ENCODE results near the gene REM1. TPM values are rescaled to one million over a fixed set of nuclear protein-coding genes. Genes with fewer than 3 reads are reported as not detected.
"Not testable (repeated sequence)": the region's sequence is repeated elsewhere in the genome, so short reads cannot be mapped to it uniquely, and the experiment has no call there.

The REM1 gene
- total RNA-seq, 1 donor from 2014 or later, result 31.0 TPM

DNA sequence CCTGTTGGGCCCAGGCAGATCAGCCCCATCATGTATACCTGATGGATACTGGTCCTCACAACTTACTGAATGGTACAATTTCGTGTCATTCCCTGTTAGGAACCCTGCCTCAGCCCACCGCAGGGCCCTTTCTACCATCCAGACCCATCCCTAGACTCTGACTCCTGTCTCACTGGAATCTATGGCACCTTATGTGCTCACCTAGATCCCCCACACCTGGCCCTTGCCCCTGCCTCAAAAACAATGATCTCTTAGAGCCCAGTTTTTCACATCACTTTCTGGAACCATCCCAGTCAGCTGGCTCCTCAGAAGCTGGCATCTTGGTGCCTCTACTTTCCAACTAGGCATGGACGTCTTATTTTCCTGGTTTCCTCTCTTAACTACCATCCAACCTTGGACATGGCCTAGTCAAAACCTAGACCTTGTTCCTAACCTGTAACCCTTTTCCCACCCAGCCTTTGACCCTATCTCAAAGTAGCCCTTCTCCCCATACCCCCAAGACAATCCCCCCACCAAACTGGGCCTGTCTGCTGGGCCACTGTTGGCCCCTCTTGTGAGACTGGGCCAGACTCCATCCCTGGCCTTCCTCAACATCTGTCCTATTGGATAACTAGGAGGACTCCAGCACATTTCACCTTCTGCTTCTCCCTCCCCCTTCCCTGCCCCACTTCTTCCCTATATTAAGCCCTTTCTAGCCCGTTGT, 40.1 kb downstream of the REM1 start:
- intact Hi-C loops (cut with DNase I), result loop anchor here (2.0 kb wide), 1 partner anchor 32 kb away; a partner anchor contains a TSS
- H3K27me3 ChIP-seq, result no peaks in the 10 kb centered on the region
- no peaks in the 10 kb centered on the region for H3K9me3 ChIP-seq
- DNase-seq (ENCODE audit: low spot score in 2 of 2), result no peak
- peak overlapping the region; percentile 85 to 96 for H3K4me3 ChIP-seq
- peaks cover 18 to 29% of the 10 kb centered on the region in 2 donors for H3K4me1 ChIP-seq
- H3K36me3 ChIP-seq, result peaks cover 3 to 4% of the 10 kb centered on the region in 2 donors
- peak overlapping the region; percentile 72 to 87 for H3K27ac ChIP-seq
- TF ChIP-seq, protein P1, sequence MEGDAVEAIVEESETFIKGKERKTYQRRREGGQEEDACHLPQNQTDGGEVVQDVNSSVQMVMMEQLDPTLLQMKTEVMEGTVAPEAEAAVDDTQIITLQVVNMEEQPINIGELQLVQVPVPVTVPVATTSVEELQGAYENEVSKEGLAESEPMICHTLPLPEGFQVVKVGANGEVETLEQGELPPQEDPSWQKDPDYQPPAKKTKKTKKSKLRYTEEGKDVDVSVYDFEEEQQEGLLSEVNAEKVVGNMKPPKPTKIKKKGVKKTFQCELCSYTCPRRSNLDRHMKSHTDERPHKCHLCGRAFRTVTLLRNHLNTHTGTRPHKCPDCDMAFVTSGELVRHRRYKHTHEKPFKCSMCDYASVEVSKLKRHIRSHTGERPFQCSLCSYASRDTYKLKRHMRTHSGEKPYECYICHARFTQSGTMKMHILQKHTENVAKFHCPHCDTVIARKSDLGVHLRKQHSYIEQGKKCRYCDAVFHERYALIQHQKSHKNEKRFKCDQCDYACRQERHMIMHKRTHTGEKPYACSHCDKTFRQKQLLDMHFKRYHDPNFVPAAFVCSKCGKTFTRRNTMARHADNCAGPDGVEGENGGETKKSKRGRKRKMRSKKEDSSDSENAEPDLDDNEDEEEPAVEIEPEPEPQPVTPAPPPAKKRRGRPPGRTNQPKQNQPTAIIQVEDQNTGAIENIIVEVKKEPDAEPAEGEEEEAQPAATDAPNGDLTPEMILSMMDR (IDR thresholded peaks at IDR 0.05), result no peak

DNA sequence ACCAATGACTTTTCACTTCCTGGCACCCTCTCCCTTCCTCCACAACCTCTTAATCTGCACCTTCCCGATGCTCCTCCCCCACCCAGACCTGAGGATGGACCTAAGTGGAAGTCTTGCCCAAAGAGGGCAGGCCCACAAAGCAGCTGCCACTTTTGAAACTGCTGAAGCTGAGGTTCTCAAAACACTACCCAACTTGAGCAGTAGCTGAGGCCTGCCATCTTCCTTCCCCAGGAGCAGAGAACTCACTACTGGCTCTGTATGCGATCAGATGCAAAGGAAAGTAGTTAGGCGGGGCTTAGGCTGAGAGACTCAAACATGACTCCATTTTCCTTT, 40.7 kb downstream of the REM1 start:
- H3K27me3 ChIP-seq, result no peaks in the 10 kb centered on the region
- peak overlapping the region; percentile 85 to 96 for H3K4me3 ChIP-seq
- intact Hi-C loops (cut with DNase I), result loop anchor here (2.0 kb wide), 1 partner anchor 31 kb away; a partner anchor contains a TSS
- H3K4me1 ChIP-seq, result peaks cover 18 to 29% of the 10 kb centered on the region in 2 donors
- peak overlapping the region; percentile 17 to 72 for H3K27ac ChIP-seq
- TF ChIP-seq, protein P1 (IDR thresholded peaks at IDR 0.05), result no peak
- DNase-seq (ENCODE audit: low spot score in 2 of 2), result no peak
- no peaks in the 10 kb centered on the region for H3K9me3 ChIP-seq
- peaks cover 3 to 4% of the 10 kb centered on the region in 2 donors for H3K36me3 ChIP-seq

DNA sequence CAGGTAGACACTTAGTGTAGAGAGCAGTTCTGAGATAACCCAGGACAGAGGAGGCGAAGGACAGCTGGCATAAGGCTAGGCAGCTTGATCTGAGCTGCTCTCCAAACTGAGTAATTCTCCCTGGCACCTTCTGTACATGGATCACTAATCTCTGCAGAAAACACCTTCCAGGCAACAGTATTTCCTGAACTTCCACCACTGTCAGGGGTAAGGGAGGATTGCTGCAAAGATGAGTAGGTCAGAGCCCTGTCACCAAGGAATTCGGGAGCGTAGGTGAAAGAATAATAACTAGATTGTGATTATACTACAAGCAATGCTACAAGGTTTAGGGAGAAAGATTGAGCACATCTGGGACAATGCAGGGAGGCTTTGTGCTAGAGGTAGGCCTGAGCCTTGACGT, 41.1 kb downstream of the REM1 start:
- Histone ChIP-seq H3K4me1 (peaks cover 18 to 29% of the 10 kb centered on the region in 2 donors), H3K4me3 (peak overlapping the region; percentile 85 to 96), H3K27ac (peak overlapping the region in 1 of 2 donors; percentile 17), H3K36me3 (peaks cover 4% of the 10 kb centered on the region in 2 donors), H3K9me3 (no peaks in the 10 kb centered on the region), H3K27me3 (no peaks in the 10 kb centered on the region)
- intact Hi-C loops (cut with DNase I), result no loop called here
- TF ChIP-seq, protein P1 (IDR thresholded peaks at IDR 0.05), result no peak
- DNase-seq (ENCODE audit: low spot score in 2 of 2), result no peak

DNA sequence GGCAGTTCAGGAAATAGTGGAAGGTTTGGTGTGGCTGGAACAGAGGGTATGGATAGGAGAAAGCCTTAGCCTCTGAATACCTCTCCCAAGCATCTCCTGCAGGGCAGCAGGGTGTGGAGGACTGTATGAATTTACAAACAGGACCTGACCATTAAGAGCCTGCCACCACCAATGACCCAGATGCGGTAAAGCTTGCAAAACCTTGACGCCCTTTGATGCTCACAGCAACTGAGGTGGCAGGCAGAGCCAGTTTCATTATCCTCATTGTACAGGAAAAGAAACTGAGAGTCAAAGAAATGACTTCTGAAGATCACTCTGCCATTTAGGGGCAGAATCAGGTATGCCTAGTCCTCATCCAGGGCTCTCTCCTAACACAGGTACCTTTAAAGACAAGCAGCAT, 41.6 kb downstream of the REM1 start:
- Histone ChIP-seq H3K4me1 (peaks cover 18 to 29% of the 10 kb centered on the region in 2 donors), H3K9me3 (no peaks in the 10 kb centered on the region), H3K4me3 (peak overlapping the region in 1 of 2 donors; percentile 85), H3K36me3 (peaks cover 4 to 5% of the 10 kb centered on the region in 2 donors), H3K27me3 (no peaks in the 10 kb centered on the region), H3K27ac (no peak overlapping the region)
- DNase-seq (ENCODE audit: low spot score in 2 of 2), result no peak
- TF ChIP-seq, protein P1 (IDR thresholded peaks at IDR 0.05), result no peak
- intact Hi-C loops (cut with DNase I), result no loop called here

DNA sequence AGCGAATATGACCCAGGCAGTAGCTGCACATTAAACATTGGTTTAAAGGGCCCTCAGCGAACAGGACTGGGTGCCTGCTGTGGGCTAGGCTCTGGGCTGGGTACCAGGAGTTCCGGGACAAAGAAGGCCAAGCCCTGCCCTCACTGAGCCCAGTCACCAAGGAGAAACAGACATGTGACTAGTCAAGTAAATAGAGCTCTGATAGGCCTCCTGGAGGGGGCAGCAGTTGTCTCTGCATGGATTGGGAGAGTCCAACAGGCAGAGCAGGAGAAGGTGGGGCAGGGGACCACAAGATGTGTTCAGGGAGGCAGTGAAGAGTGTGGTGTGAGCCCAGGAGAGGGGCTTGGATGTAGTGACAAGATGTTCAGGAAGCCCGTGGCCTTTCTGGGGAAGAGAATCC, 42.3 kb downstream of the REM1 start:
- Histone ChIP-seq H3K27ac (peak overlapping the region in 1 of 2 donors; percentile 21), H3K27me3 (no peaks in the 10 kb centered on the region), H3K9me3 (no peaks in the 10 kb centered on the region), H3K4me1 (peaks cover 18 to 29% of the 10 kb centered on the region in 2 donors), H3K36me3 (peaks cover 4 to 5% of the 10 kb centered on the region in 2 donors), H3K4me3 (peak overlapping the region in 1 of 2 donors; percentile 16)
- TF ChIP-seq, protein P1 (IDR thresholded peaks at IDR 0.05), result no peak
- no peak for DNase-seq (ENCODE audit: low spot score in 2 of 2)
- intact Hi-C loops (cut with DNase I), result no loop called here

DNA sequence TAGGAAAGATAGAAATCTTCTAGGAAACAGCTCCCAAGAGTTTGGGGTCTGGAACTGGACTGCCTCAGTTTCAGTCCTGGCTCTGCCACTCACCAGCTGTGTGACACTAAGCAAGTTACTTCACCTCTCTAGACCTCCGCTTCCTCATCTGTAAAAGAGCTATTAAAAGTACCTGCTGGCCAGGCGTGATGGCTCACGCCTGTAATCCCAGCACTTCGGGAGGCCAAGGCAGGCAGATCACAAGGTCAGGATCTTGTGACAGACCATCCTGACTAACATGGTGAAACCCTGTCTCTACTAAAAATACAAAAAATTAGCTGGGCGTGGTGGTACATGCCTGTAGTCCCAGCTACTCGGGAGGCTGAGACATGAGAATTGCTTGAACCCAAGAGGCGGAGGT, 46.2 kb downstream of the REM1 start:
- H3K9me3 ChIP-seq; H3K4me3 ChIP-seq; H3K27me3 ChIP-seq; DNase-seq (ENCODE audit: low spot score in 2 of 2); intact Hi-C loops (cut with DNase I); H3K27ac ChIP-seq: not testable (repeated sequence)
- peaks cover 7 to 12% of the 10 kb centered on the region in 2 donors for H3K36me3 ChIP-seq
- H3K4me1 ChIP-seq, result peaks cover 6 to 15% of the 10 kb centered on the region in 2 donors

Data from ascending aorta (tissue), 2 donors.